ENCODE measurements around the gene USP25. TPM values are rescaled to one million over a fixed set of nuclear protein-coding genes. Genes with fewer than 3 reads are reported as not detected.

Gene USP25
- polyA plus RNA-seq, 1 donor (not counting 4 experiments of a cell fraction or from before 2014, with no cell fraction given) = 17.8 TPM

DNA sequence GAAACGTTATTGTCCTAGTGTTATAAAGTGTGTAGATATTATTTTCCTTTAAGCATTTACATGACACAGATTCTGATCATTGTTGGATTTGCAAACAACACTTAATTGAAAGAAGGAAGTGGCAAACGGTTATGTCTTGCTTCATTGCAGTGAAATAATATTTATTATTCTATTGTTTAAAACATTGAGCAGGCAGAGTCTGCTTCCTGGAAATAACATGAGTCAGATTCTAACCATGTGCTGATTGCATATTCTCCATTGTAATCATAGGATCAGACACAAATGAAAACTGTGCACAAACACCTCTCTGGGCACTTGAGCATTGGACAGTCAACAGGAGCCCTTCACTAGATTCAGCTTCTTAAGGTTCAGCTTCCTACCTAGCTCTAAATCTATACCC is 46.8 kb upstream of the USP25 start:
- dilution Hi-C loops (cut with MboI; ENCODE audit: extremely low pct_ligation_motif_present, low sequenced_read_pairs) = no loop called here
- Histone ChIP-seq H3K4me1 (ENCODE audit: control insufficient read depth, extremely low read depth, insufficient read depth, low read length) (peaks cover 15% of the 10 kb centered on the region), H3K27ac (ENCODE audit: control insufficient read depth, insufficient read depth, low read length) (no peak overlapping the region), H4K20me1 (ENCODE audit: control insufficient read depth, extremely low read depth, insufficient read depth, low read length) (no peaks in the 10 kb centered on the region), H3K4me3 (ENCODE audit: control insufficient read depth in 2 of 3, extremely low read depth in 1 of 3, insufficient read depth in 2 of 3, low read depth in 1 of 3, low read length in 3 of 3) (no peak overlapping the region), H3K9me3 (ENCODE audit: control insufficient read depth, low read depth, low read length) (no peaks in the 10 kb centered on the region), H2AFZ (ENCODE audit: control insufficient read depth, low read length) (no peak overlapping the region), H3K4me2 (ENCODE audit: control insufficient read depth, extremely low read depth, insufficient read depth, low read depth, low read length) (peak overlapping the region; percentile 45), H3K9me1 (ENCODE audit: control insufficient read depth, extremely low read depth, insufficient read depth, low read length) (no peaks in the 10 kb centered on the region), H3K79me2 (ENCODE audit: control insufficient read depth, insufficient read depth, low read length) (no peaks in the 10 kb centered on the region), H3K27me3 (ENCODE audit: control insufficient read depth, extremely low read depth, insufficient read depth, low read length) (no peaks in the 10 kb centered on the region), H3K36me3 (ENCODE audit: control insufficient read depth in 2 of 2, extremely low read depth in 1 of 2, insufficient read depth in 2 of 2, low read length in 2 of 2) (no peaks in the 10 kb centered on the region), H3K9ac (ENCODE audit: control insufficient read depth, extremely low read depth, insufficient read depth, low read length) (no peak overlapping the region)
- DNase-seq (ENCODE audit: low read depth, low spot score) = no peak
- TF ChIP-seq, protein P1, sequence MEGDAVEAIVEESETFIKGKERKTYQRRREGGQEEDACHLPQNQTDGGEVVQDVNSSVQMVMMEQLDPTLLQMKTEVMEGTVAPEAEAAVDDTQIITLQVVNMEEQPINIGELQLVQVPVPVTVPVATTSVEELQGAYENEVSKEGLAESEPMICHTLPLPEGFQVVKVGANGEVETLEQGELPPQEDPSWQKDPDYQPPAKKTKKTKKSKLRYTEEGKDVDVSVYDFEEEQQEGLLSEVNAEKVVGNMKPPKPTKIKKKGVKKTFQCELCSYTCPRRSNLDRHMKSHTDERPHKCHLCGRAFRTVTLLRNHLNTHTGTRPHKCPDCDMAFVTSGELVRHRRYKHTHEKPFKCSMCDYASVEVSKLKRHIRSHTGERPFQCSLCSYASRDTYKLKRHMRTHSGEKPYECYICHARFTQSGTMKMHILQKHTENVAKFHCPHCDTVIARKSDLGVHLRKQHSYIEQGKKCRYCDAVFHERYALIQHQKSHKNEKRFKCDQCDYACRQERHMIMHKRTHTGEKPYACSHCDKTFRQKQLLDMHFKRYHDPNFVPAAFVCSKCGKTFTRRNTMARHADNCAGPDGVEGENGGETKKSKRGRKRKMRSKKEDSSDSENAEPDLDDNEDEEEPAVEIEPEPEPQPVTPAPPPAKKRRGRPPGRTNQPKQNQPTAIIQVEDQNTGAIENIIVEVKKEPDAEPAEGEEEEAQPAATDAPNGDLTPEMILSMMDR (optimal IDR thresholded peaks at IDR 0.05 in 1 of 3, IDR thresholded peaks at IDR 0.05 in 1 of 3, conservative IDR thresholded peaks at IDR 0.05 in 1 of 3; ENCODE audit: extremely low read depth in 1 of 3, insufficient read depth in 2 of 3, low read length in 3 of 3) = no peak
- TF ChIP-seq EZH2 (IDR thresholded peaks at IDR 0.05; ENCODE audit: low read length) = no peak
- FAIRE-seq = peak; percentile 70

DNA sequence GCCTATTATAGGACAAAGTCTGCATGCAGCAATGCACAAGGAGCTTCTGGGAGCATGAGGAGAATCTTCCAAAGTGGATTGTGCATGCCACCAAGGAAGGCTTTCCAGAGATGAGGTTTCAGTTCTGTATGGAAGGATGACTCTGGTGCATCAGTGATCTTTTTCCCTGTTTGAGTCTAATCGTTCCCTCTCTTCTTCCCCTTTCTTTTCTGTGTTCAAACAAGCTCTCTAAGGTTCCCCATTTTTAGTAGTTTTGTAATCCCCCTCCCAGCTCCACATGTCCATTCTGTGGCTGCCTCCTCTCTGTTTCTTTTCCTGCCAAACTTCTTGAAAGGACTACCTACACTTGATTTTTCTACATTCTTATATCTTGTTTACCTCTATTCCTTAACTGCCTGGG is 43.3 kb upstream of the USP25 start:
- Histone ChIP-seq H3K36me3 (ENCODE audit: control insufficient read depth in 2 of 2, extremely low read depth in 1 of 2, insufficient read depth in 2 of 2, low read length in 2 of 2) (no peaks in the 10 kb centered on the region), H3K4me2 (ENCODE audit: control insufficient read depth, extremely low read depth, insufficient read depth, low read depth, low read length) (no peak overlapping the region), H3K9me1 (ENCODE audit: control insufficient read depth, extremely low read depth, insufficient read depth, low read length) (no peaks in the 10 kb centered on the region), H4K20me1 (ENCODE audit: control insufficient read depth, extremely low read depth, insufficient read depth, low read length) (no peaks in the 10 kb centered on the region), H3K4me1 (ENCODE audit: control insufficient read depth, extremely low read depth, insufficient read depth, low read length) (peaks cover 15% of the 10 kb centered on the region), H2AFZ (ENCODE audit: control insufficient read depth, low read length) (no peak overlapping the region), H3K9me3 (ENCODE audit: control insufficient read depth, low read depth, low read length) (no peaks in the 10 kb centered on the region), H3K79me2 (ENCODE audit: control insufficient read depth, insufficient read depth, low read length) (no peaks in the 10 kb centered on the region), H3K27ac (ENCODE audit: control insufficient read depth, insufficient read depth, low read length) (no peak overlapping the region), H3K9ac (ENCODE audit: control insufficient read depth, extremely low read depth, insufficient read depth, low read length) (no peak overlapping the region), H3K4me3 (ENCODE audit: control insufficient read depth in 2 of 3, extremely low read depth in 1 of 3, insufficient read depth in 2 of 3, low read depth in 1 of 3, low read length in 3 of 3) (no peak overlapping the region), H3K27me3 (ENCODE audit: control insufficient read depth, extremely low read depth, insufficient read depth, low read length) (no peaks in the 10 kb centered on the region)
- dilution Hi-C loops (cut with MboI; ENCODE audit: extremely low pct_ligation_motif_present, low sequenced_read_pairs) = no loop called here
- DNase-seq (ENCODE audit: low read depth, low spot score) (no peak), FAIRE-seq (no peak)
- TF ChIP-seq, protein P1 (optimal IDR thresholded peaks at IDR 0.05 in 1 of 3, IDR thresholded peaks at IDR 0.05 in 1 of 3, conservative IDR thresholded peaks at IDR 0.05 in 1 of 3; ENCODE audit: extremely low read depth in 1 of 3, insufficient read depth in 2 of 3, low read length in 3 of 3) = no peak
- no peak for TF ChIP-seq EZH2 (IDR thresholded peaks at IDR 0.05; ENCODE audit: low read length)
